ENCODE results near the gene HFE. TPM values are rescaled to one million over a fixed set of nuclear protein-coding genes. Genes with fewer than 3 reads are reported as not detected.

The HFE gene
- total RNA-seq, 2 experiments from 2014 or later, result 1.1 to 1.4 TPM

DNA sequence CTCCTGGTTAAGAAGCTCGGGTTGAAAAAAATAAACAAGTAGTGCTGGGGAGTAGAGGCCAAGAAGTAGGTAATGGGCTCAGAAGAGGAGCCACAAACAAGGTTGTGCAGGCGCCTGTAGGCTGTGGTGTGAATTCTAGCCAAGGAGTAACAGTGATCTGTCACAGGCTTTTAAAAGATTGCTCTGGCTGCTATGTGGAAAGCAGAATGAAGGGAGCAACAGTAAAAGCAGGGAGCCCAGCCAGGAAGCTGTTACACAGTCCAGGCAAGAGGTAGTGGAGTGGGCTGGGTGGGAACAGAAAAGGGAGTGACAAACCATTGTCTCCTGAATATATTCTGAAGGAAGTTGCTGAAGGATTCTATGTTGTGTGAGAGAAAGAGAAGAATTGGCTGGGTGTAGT is 2.0 kb downstream of the HFE start:
- intact Hi-C loops (cut with DNase I, micrococcal nuclease), result no loop called here
- POLR2A ChIA-PET, result no interaction called here
- H3K27me3 Mint-ChIP-seq, result no peaks in the 10 kb centered on the region

DNA sequence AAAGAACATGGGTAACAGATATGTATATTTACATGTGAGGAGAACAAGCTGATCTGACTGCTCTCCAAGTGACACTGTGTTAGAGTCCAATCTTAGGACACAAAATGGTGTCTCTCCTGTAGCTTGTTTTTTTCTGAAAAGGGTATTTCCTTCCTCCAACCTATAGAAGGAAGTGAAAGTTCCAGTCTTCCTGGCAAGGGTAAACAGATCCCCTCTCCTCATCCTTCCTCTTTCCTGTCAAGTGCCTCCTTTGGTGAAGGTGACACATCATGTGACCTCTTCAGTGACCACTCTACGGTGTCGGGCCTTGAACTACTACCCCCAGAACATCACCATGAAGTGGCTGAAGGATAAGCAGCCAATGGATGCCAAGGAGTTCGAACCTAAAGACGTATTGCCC is 5.2 kb downstream of the HFE start:
- Mint-ChIP-seq H3K4me1 (peaks cover 9% of the 10 kb centered on the region), H3K27me3 (no peaks in the 10 kb centered on the region), H3K4me3 (no peak overlapping the region), H3K36me3 (ENCODE audit: low read depth) (no peaks in the 10 kb centered on the region), H3K9me3 (ENCODE audit: low read depth) (no peaks in the 10 kb centered on the region), H3K27ac (no peak overlapping the region)
- ChIA-PET POLR2A (interaction anchor here (1.2 kb wide), 1 partner anchor 9 kb away, joined by 3 read pairs; no protein-coding TSS in a partner anchor), CTCF (interaction anchor here (10.0 kb wide), 1 partner anchor 26 kb away, joined by 376 read pairs; no protein-coding TSS in a partner anchor)
- no peak for ATAC-seq
- intact Hi-C loops (cut with DNase I, micrococcal nuclease), result no loop called here
- DNase-seq, result no peak

More for the DNA sequence above, 2.0 kb downstream of the HFE start:
- H3K4me3 Mint-ChIP-seq, result no peak overlapping the region
- CTCF ChIA-PET, result interaction anchor here (0.8 to 4.8 kb wide), 5 partner anchors 8 to 64 kb away, joined by 3 to 42 read pairs (median 3); a partner anchor contains a TSS
- no peaks in the 10 kb centered on the region for H3K36me3 Mint-ChIP-seq (ENCODE audit: low read depth)
- no peak overlapping the region for H3K27ac Mint-ChIP-seq
- DNase-seq, result no peak
- ATAC-seq, result no peak
- H3K9me3 Mint-ChIP-seq (ENCODE audit: low read depth), result no peaks in the 10 kb centered on the region
- peaks cover 19% of the 10 kb centered on the region for H3K4me1 Mint-ChIP-seq

DNA sequence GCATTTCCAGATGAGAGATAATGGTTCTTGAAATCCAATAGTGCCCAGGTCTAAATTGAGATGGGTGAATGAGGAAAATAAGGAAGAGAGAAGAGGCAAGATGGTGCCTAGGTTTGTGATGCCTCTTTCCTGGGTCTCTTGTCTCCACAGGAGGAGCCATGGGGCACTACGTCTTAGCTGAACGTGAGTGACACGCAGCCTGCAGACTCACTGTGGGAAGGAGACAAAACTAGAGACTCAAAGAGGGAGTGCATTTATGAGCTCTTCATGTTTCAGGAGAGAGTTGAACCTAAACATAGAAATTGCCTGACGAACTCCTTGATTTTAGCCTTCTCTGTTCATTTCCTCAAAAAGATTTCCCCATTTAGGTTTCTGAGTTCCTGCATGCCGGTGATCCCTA is 6.8 kb downstream of the HFE start:
- ATAC-seq, result no peak
- intact Hi-C loops (cut with DNase I, micrococcal nuclease), result no loop called here
- ChIA-PET CTCF (interaction anchor here (0.9 to 10.0 kb wide), 6 partner anchors 8 to 89 kb away, joined by 3 to 376 read pairs (median 4); a partner anchor contains a TSS), POLR2A (interaction anchor here (1.1 kb wide), 1 partner anchor 48 kb away, joined by 3 read pairs; no protein-coding TSS in a partner anchor)
- Mint-ChIP-seq H3K27ac (no peak overlapping the region), H3K27me3 (no peaks in the 10 kb centered on the region), H3K36me3 (ENCODE audit: low read depth) (no peaks in the 10 kb centered on the region), H3K4me1 (peaks cover 2% of the 10 kb centered on the region), H3K9me3 (ENCODE audit: low read depth) (no peaks in the 10 kb centered on the region), H3K4me3 (no peak overlapping the region)
- no peak for DNase-seq

DNA sequence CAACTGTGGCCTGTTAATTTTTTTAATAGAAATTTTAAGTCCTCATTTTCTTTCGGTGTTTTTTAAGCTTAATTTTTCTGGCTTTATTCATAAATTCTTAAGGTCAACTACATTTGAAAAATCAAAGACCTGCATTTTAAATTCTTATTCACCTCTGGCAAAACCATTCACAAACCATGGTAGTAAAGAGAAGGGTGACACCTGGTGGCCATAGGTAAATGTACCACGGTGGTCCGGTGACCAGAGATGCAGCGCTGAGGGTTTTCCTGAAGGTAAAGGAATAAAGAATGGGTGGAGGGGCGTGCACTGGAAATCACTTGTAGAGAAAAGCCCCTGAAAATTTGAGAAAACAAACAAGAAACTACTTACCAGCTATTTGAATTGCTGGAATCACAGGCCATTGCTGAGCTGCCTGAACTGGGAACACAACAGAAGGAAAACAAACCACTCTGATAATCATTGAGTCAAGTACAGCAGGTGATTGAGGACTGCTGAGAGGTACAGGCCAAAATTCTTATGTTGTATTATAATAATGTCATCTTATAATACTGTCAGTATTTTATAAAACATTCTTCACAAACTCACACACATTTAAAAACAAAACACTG is 10.1 kb downstream of the HFE start:
- no peaks in the 10 kb centered on the region for H3K36me3 Mint-ChIP-seq (ENCODE audit: low read depth)
- ChIA-PET CTCF (interaction anchor here (0.7 to 10.0 kb wide), 20 partner anchors 10 to 456 kb away, joined by 3 to 376 read pairs (median 4); partner anchors contain the start of gene HFE), POLR2A (no interaction called here)
- H3K4me3 Mint-ChIP-seq, result no peak overlapping the region
- no peaks in the 10 kb centered on the region for H3K27me3 Mint-ChIP-seq
- DNase-seq (peak; percentile 74), ATAC-seq (peak; percentile 88)
- H3K27ac Mint-ChIP-seq, result no peak overlapping the region
- peaks cover 2% of the 10 kb centered on the region for H3K4me1 Mint-ChIP-seq
- no peaks in the 10 kb centered on the region for H3K9me3 Mint-ChIP-seq (ENCODE audit: low read depth)
- intact Hi-C loops (cut with DNase I, micrococcal nuclease), result loop anchor here (1.0 kb wide), 1 partner anchor 31 kb away; no protein-coding TSS in a partner anchor

DNA sequence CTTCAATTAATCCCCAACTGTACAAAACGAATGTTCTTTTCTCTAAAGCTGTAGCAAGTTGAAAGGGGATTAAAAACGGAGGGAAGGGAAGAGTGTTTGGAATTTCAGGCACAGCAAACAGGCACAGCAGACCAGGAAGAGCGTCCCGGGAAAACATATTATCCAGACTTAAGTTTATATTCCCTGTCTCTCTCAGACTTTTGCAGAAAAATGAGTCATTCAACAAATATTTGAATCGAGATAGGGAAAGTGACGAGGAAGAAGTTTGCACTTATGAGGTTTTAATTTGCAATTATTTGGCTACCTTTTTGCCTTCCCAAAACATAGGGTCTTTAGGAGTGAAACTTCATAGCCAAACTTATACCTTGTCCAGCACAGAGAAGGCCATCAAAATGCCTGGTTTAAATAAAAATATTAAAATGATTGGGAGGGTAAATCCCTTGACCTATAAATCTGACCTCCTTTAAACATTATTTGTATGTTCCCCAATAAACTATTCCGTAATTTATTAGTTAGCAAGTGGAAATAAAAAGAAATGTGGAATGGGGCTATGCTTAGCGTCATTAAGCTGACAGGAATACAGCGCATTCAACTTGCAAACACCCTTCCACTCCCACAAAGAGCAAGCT is 16.0 kb downstream of the HFE start:
- H3K4me1 Mint-ChIP-seq, result peaks cover 16% of the 10 kb centered on the region
- ChIA-PET POLR2A (interaction anchor here (0.6 to 2.8 kb wide), 20 partner anchors 11 to 147 kb away, joined by 3 to 93 read pairs (median 8); partner anchors contain the start of gene HFE), CTCF (interaction anchor here (0.7 to 2.8 kb wide), 9 partner anchors 14 to 112 kb away, joined by 3 to 18 read pairs (median 5); a partner anchor contains a TSS)
- intact Hi-C loops (cut with DNase I, micrococcal nuclease), result loop anchor here (1.0 to 5.0 kb wide), 8 partner anchors 20 to 1029 kb away; a partner anchor contains a TSS
- ATAC-seq (peak; percentile 83), DNase-seq (no peak)
- H3K27ac Mint-ChIP-seq, result peak overlapping the region; percentile 97
- H3K9me3 Mint-ChIP-seq (ENCODE audit: low read depth), result no peaks in the 10 kb centered on the region
- no peaks in the 10 kb centered on the region for H3K27me3 Mint-ChIP-seq
- peak overlapping the region; percentile 82 for H3K4me3 Mint-ChIP-seq
- H3K36me3 Mint-ChIP-seq (ENCODE audit: low read depth), result peaks cover 3% of the 10 kb centered on the region

DNA sequence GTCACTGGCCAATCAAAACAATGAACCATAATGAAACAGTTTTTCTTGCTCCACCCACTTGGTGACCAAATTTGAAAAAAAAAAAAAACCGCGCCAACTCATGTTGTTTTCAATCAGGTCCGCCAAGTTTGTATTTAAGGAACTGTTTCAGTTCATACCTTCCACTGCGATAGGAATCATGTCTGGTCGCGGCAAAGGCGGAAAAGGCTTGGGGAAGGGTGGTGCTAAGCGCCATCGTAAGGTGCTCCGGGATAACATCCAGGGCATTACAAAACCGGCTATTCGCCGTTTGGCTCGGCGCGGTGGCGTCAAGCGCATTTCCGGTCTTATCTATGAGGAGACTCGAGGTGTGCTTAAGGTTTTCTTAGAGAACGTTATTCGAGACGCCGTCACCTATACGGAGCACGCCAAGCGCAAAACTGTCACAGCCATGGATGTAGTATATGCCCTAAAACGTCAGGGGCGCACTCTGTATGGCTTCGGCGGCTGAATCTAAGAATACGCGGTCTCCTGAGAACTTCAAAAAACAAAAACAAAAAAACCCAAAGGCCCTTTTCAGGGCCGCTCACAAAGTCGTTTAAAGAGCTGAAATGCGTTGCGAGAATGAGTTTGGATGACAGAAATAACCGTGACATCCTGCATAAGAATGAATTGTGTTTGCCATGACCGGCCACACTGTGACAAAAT is 16.7 kb downstream of the HFE start:
- Mint-ChIP-seq H3K27me3 (no peaks in the 10 kb centered on the region), H3K27ac (peak overlapping the region; percentile 97), H3K9me3 (ENCODE audit: low read depth) (no peaks in the 10 kb centered on the region), H3K36me3 (ENCODE audit: low read depth) (peaks cover 3% of the 10 kb centered on the region), H3K4me1 (peaks cover 16% of the 10 kb centered on the region), H3K4me3 (peak overlapping the region; percentile 82)
- POLR2A ChIA-PET, result interaction anchor here (0.6 to 2.8 kb wide), 23 partner anchors 10 to 147 kb away, joined by 3 to 93 read pairs (median 6); partner anchors contain the start of gene HFE
- CTCF ChIA-PET, result interaction anchor here (0.7 to 2.8 kb wide), 9 partner anchors 11 to 78 kb away, joined by 3 to 18 read pairs (median 5); a partner anchor contains a TSS
- intact Hi-C loops (cut with DNase I, micrococcal nuclease), result loop anchor here (1.0 to 5.0 kb wide), 9 partner anchors 19 to 1028 kb away; a partner anchor contains a TSS
- ATAC-seq (peak; percentile 89), DNase-seq (peak; percentile 92)

DNA sequence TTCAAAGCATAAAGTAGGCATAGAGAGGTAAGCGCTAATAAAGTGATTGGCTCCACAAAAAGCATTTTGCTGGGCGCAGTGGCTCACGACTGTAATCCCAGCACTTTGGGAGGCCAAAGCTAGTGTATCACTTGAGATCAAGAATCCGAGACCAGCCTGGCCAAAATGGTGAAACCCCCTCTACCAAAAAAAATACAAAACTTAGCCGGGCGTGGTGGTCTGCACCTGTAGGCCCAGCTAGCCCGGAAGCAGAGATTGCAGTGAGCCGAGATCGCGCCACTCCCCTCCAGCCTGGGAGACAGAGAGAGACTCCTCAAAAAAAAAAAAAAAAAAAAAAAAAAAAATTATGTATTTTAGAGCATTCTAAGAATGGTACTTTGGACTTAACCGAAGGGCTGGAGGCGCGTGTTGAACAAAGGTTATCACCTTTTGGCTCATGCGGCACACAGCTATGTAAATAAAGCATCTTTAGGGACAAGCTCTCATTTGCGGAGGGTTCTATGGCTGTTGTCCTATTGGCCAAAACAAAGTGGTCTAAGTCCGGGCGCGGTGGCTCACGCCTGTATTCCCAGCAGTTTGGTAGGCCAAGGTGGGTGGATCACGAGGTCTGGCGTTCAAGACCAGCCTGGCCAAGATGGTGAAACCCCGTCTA is 17.4 kb downstream of the HFE start:
- ChIA-PET POLR2A (interaction anchor here (0.6 to 2.8 kb wide), 15 partner anchors 17 to 130 kb away, joined by 3 to 93 read pairs (median 10); partner anchors contain the start of gene HFE), CTCF (interaction anchor here (0.6 to 2.8 kb wide), 7 partner anchors 11 to 72 kb away, joined by 3 to 18 read pairs (median 6); a partner anchor contains a TSS)
- ATAC-seq, result peak; percentile 1
- Mint-ChIP-seq H3K36me3 (ENCODE audit: low read depth) (peaks cover 3% of the 10 kb centered on the region), H3K4me3 (peak overlapping the region; percentile 82), H3K4me1 (peaks cover 16% of the 10 kb centered on the region), H3K9me3 (ENCODE audit: low read depth) (no peaks in the 10 kb centered on the region), H3K27me3 (no peaks in the 10 kb centered on the region), H3K27ac (peak overlapping the region; percentile 97)
- intact Hi-C loops (cut with DNase I, micrococcal nuclease), result loop anchor here (1.0 to 5.0 kb wide), 3 partner anchors 19 to 1028 kb away; a partner anchor contains a TSS
- DNase-seq, result peak; percentile 40

DNA sequence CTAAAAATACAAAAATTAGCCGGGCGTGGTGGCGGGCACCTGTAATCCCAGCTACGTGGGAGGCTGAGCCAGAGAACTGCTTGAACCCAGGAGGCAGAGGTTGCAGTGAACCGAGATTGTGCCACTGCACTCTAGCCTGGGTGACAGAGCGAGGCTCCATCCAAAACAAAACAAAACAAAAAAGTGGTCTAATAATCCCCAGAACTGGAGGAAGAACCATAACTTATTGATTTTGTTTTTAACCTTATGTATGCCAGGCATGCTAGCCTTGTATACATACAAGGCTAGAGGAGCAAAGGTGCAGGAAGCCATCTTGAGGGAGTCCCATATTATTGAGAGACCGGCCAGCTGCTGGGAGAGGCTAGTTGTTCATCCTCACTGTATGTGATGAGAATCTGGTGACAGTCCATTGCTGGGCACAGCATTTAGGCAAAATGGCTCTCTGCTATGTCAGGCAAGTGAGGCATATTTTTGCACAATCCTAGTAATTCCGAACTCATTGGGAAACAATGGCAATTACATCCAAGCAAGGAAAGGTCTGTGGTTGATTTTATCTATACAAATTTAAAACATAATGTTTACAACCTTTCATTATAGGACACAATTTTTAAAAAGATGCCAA is 18.0 kb downstream of the HFE start:
- H3K27me3 Mint-ChIP-seq, result no peaks in the 10 kb centered on the region
- peaks cover 16% of the 10 kb centered on the region for H3K4me1 Mint-ChIP-seq
- ChIA-PET CTCF (interaction anchor here (0.6 to 2.8 kb wide), 3 partner anchors 40 to 50 kb away, joined by 3 to 18 read pairs (median 15); no protein-coding TSS in a partner anchor), POLR2A (interaction anchor here (1.9 to 2.8 kb wide), 7 partner anchors 20 to 112 kb away, joined by 10 to 93 read pairs (median 19); a partner anchor contains a TSS)
- intact Hi-C loops (cut with DNase I, micrococcal nuclease), result no loop called here
- no peak for DNase-seq
- H3K4me3 Mint-ChIP-seq, result peak overlapping the region; percentile 82
- no peak for ATAC-seq
- peaks cover 3% of the 10 kb centered on the region for H3K36me3 Mint-ChIP-seq (ENCODE audit: low read depth)
- H3K9me3 Mint-ChIP-seq (ENCODE audit: low read depth), result no peaks in the 10 kb centered on the region
- H3K27ac Mint-ChIP-seq, result peak overlapping the region; percentile 25

DNA sequence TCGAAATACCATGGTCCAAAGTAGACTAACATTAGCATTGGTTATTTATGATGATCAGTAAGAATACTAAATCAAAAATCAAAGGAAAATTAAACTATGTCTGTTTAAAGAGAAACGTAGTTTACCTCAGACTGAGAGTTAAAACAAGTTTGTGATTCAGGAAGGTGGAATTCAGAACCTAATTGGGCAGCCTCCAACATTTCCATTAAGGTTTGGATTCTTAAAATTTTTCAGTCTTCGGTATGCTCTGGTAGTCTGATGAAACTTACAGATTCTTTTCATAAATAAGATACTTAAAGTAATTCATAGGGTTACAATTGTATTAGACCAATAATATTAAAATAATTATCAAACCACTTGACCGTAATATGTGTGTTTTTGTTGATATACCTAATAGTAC is 18.6 kb downstream of the HFE start:
- Mint-ChIP-seq H3K4me3 (no peak overlapping the region), H3K36me3 (ENCODE audit: low read depth) (peaks cover 3% of the 10 kb centered on the region), H3K27me3 (no peaks in the 10 kb centered on the region), H3K9me3 (ENCODE audit: low read depth) (no peaks in the 10 kb centered on the region), H3K4me1 (peaks cover 16% of the 10 kb centered on the region), H3K27ac (no peak overlapping the region)
- DNase-seq (no peak), ATAC-seq (no peak)
- intact Hi-C loops (cut with DNase I, micrococcal nuclease), result no loop called here
- POLR2A ChIA-PET, result interaction anchor here (0.6 to 2.8 kb wide), 4 partner anchors 17 to 60 kb away, joined by 3 to 37 read pairs (median 8); a partner anchor contains a TSS
- CTCF ChIA-PET, result interaction anchor here (0.6 kb wide), 1 partner anchor 1610 kb away, joined by 3 read pairs; no protein-coding TSS in a partner anchor

DNA sequence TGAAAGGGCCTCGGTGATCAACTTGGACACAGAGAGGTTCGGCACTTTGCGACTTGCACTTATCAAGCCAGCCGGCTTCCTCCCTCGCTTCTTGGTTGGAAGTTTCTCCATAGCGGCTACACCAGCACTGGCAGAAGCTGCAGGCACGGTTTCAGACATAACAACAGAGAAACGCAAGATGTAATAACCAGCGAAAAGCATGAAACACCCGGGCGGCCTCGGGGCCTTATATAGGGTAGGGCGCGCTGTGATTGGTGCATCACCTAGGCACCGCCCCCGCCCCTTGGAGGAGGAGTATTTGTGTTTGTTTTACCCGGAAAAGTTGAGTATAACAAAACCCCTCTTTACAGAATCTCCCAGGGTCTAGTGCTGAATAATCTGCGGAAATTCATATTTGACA is 20.7 kb downstream of the HFE start:
- intact Hi-C loops (cut with DNase I, micrococcal nuclease), result no loop called here

More for the DNA sequence above, 20.7 kb downstream of the HFE start:
- H3K27me3 Mint-ChIP-seq, result no peaks in the 10 kb centered on the region
- no peak overlapping the region for H3K27ac Mint-ChIP-seq
- POLR2A ChIA-PET, result interaction anchor here (2.1 kb wide), 1 partner anchor 16 kb away, joined by 8 read pairs; a partner anchor contains a TSS
- H3K9me3 Mint-ChIP-seq (ENCODE audit: low read depth), result no peaks in the 10 kb centered on the region
- no peak overlapping the region for H3K4me3 Mint-ChIP-seq
- DNase-seq (no peak), ATAC-seq (no peak)
- CTCF ChIA-PET, result interaction anchor here (0.8 to 2.2 kb wide), 6 partner anchors 9 to 52 kb away, joined by 3 to 9 read pairs (median 5); partner anchors contain the start of gene HFE
- H3K36me3 Mint-ChIP-seq (ENCODE audit: low read depth), result peaks cover 3% of the 10 kb centered on the region
- peaks cover 14% of the 10 kb centered on the region for H3K4me1 Mint-ChIP-seq

Measured in activated CD4-positive, alpha-beta T cell treated with anti-CD3 and anti-CD28 coated beads for 36 hours (primary cell).